T-cell (primary cell): Measurements from ENCODE around the gene ARHGAP5. TPM values are rescaled to one million over a fixed set of nuclear protein-coding genes. Genes with fewer than 3 reads are reported as not detected.

ENCODE experiments used
- ATAC-seq, 4 experiments: fragments of 200-7000 bp in 3 of 4; fragments of 150-1000 bp in 1 of 4; cut with Tn5 transposase; replicated peaks in 1 of 4; 1 replicate in 3 of 4; 2 replicates in 1 of 4; pipeline ENCODE4 v1.10.0; 2021; ENCODE audit warnings: moderate library complexity in 3 of 4, mild to moderate bottlenecking in 2 of 4, moderate number of reproducible peaks in 1 of 4
- CTCF ChIA-PET, 2 donors: fragments of 300-600 bp; sonication (Branson Sonifier 250); formaldehyde crosslinking; loops; one replicate each; lab custom pipeline; 2022; ENCODE audit warnings: antibody characterized with exemption in 2 of 2; lab: Charles Lee
- POLR2A ChIA-PET, 2 donors: fragments of 300-600 bp; sonication (Branson Sonifier 250); formaldehyde crosslinking; loops; one replicate each; lab custom pipeline; 2022; ENCODE audit warnings: antibody characterized with exemption in 2 of 2; lab: Charles Lee
- DNase-seq, 35 experiments: peaks; one replicate each; pipeline versions ENCODE4 v3.0.0 to v3.0.0-alpha.2; 2013 to 2023
- H3K27ac ChIP-seq: one replicate; pipeline ENCODE4 v1.5.1; 2013; ENCODE audit warnings: low read length
- H3K27me3 ChIP-seq, 2 experiments: replicated peaks in 1 of 2; 1 replicate in 1 of 2; 2 replicates in 1 of 2; pipeline versions ENCODE4 v1.6.1 to v1.7.0; 2013; ENCODE audit warnings: low read length in 1 of 2, mixed read lengths in 1 of 2; ENCODE audit not compliant: control insufficient read depth in 2 of 2, insufficient read depth in 2 of 2; ENCODE audit errors: extremely low read depth in 1 of 2
- H3K36me3 ChIP-seq, 2 donors: 1 replicate in 1 of 2; 2 replicates in 1 of 2; pipeline versions ENCODE4 v1.6.1 to v1.7.0; 2013; ENCODE audit warnings: low read length in 1 of 2; ENCODE audit not compliant: control insufficient read depth in 2 of 2, insufficient read depth in 1 of 2; ENCODE audit errors: extremely low read depth in 1 of 2
- H3K4me1 ChIP-seq, 2 experiments: 1 replicate in 1 of 2; 2 replicates in 1 of 2; pipeline versions ENCODE4 v1.6.1 to v1.7.0; 2013; ENCODE audit warnings: low read length in 2 of 2, mixed read lengths in 1 of 2; ENCODE audit not compliant: insufficient read depth in 2 of 2, control insufficient read depth in 1 of 2; ENCODE audit errors: extremely low read depth in 1 of 2
- H3K4me3 ChIP-seq, 2 donors: 1 replicate in 1 of 2; 2 replicates in 1 of 2; pipeline versions ENCODE4 v1.5.1 to v1.7.0; 2013; ENCODE audit warnings: mild to moderate bottlenecking in 2 of 2, low read length in 1 of 2, moderate library complexity in 1 of 2; ENCODE audit not compliant: control insufficient read depth in 1 of 2; ENCODE audit errors: extremely low read depth in 1 of 2
- H3K9me3 ChIP-seq: 2 replicates; pipeline ENCODE4 v1.7.0; 2013
- H3K27ac Mint-ChIP-seq, 2 donors: one replicate each; pipeline ENCODE4 v1.8.0; 2020 to 2021; ENCODE audit warnings: mild to moderate bottlenecking in 2 of 2, mixed read lengths in 2 of 2
- H3K27me3 Mint-ChIP-seq, 2 donors: one replicate each; pipeline ENCODE4 v1.8.0; 2021 to 2022; ENCODE audit warnings: mixed read lengths in 2 of 2
- H3K36me3 Mint-ChIP-seq: one replicate; pipeline ENCODE4 v1.8.0; 2021; ENCODE audit warnings: mixed read lengths
- H3K4me1 Mint-ChIP-seq, 3 donors: one replicate each; pipeline ENCODE4 v1.8.0; 2020 to 2022; ENCODE audit warnings: mixed read lengths in 3 of 3, mild to moderate bottlenecking in 1 of 3
- H3K4me3 Mint-ChIP-seq, 3 donors: one replicate each; pipeline ENCODE4 v1.8.0; 2020 to 2022; ENCODE audit warnings: mild to moderate bottlenecking in 3 of 3, mixed read lengths in 3 of 3, moderate library complexity in 3 of 3
- H3K9me3 Mint-ChIP-seq, 3 donors: one replicate each; pipeline ENCODE4 v1.8.0; 2020 to 2022; ENCODE audit warnings: mixed read lengths in 3 of 3
- WGBS: methylation state at CpG from one replicate; pipeline ENCODE4 v1.1.5; 2013; ENCODE audit warnings: missing lambda C conversion rate; ENCODE audit not compliant: insufficient coverage; 5-methylcytosine and 5-hydroxymethylcytosine counted together
- total RNA-seq, 35 experiments: library from RNA in 6 of 35; stranded (reverse) in 6 of 35; fragments of 120-200 nt in 1 of 35; gene quantifications; one replicate each; pipeline versions ENCODE4 v1.2.1 to v1.2.4 and lab custom pipeline; 2013 to 2026

Gene ARHGAP5
- total RNA-seq, 5 donors from 2014 or later (not counting 1 experiment from before 2014, with no cell fraction given), result 43.1 to 69.3 (median 60.9) TPM

- Mint-ChIP-seq H3K4me3 (no peak overlapping the region), H3K4me1 (peaks cover 48 to 57% (median 51%) of the 10 kb centered on the region in 3 donors), H3K27ac (no peak overlapping the region), H3K36me3 (peaks cover 5% of the 10 kb centered on the region), H3K27me3 (no peaks in the 10 kb centered on the region), H3K9me3 (no peaks in the 10 kb centered on the region)
- no peaks in the 10 kb centered on the region for H3K4me1 ChIP-seq
- WGBS, result 100% methylated on average over 1 of the region's 3 CpGs
- no peak overlapping the region for H3K4me3 ChIP-seq
- DNase-seq (no peak), ATAC-seq (no peak)
- ChIA-PET CTCF (interaction anchor here (0.6 to 1.3 kb wide), 3 partner anchors 24 to 168 kb away, joined by 3 to 4 read pairs (median 3); no protein-coding TSS in a partner anchor), POLR2A (no interaction called here)
- no peaks in the 10 kb centered on the region for H3K27me3 ChIP-seq
- H3K36me3 ChIP-seq, result no peaks in the 10 kb centered on the region
- no peak overlapping the region for H3K27ac ChIP-seq
- H3K9me3 ChIP-seq, result no peaks in the 10 kb centered on the region
Measured at GRCh38 chr14:32085182-32085844, 8.2 kb downstream of the ARHGAP5 start.

GRCh38 chr14:32085845-32086383 lies 8.8 kb downstream of the ARHGAP5 start:
- Histone ChIP-seq H3K4me3 (no peak overlapping the region), H3K27me3 (no peaks in the 10 kb centered on the region), H3K27ac (no peak overlapping the region), H3K4me1 (no peaks in the 10 kb centered on the region), H3K9me3 (no peaks in the 10 kb centered on the region), H3K36me3 (peaks cover 0 to 3% of the 10 kb centered on the region in 2 donors)
- no peaks in the 10 kb centered on the region for H3K27me3 Mint-ChIP-seq
- DNase-seq (no peak), ATAC-seq (no peak)
- no peak overlapping the region for H3K27ac Mint-ChIP-seq
- H3K4me3 Mint-ChIP-seq, result no peak overlapping the region
- ChIA-PET POLR2A (no interaction called here), CTCF (interaction anchor here (0.6 to 1.5 kb wide), 4 partner anchors 12 to 169 kb away, joined by 3 to 4 read pairs (median 3); no protein-coding TSS in a partner anchor)
- H3K4me1 Mint-ChIP-seq, result peaks cover 45 to 51% (median 45%) of the 10 kb centered on the region in 3 donors
- H3K36me3 Mint-ChIP-seq, result peaks cover 11% of the 10 kb centered on the region
- no peaks in the 10 kb centered on the region for H3K9me3 Mint-ChIP-seq
- WGBS, result 96% methylated on average over 2 of the region's 2 CpGs

GRCh38 chr14:32087173-32087861 lies 10.2 kb downstream of the ARHGAP5 start:
- Histone ChIP-seq H3K4me1 (no peaks in the 10 kb centered on the region), H3K36me3 (peaks cover 0 to 12% of the 10 kb centered on the region in 2 donors), H3K27ac (no peak overlapping the region), H3K9me3 (no peaks in the 10 kb centered on the region), H3K27me3 (no peaks in the 10 kb centered on the region), H3K4me3 (no peak overlapping the region)
- H3K27ac Mint-ChIP-seq, result no peak overlapping the region
- H3K9me3 Mint-ChIP-seq, result no peaks in the 10 kb centered on the region
- no CpG with 5 or more reads among the region's 3 CpGs for WGBS
- no peak for ATAC-seq
- H3K36me3 Mint-ChIP-seq, result peaks cover 25% of the 10 kb centered on the region
- no peak for DNase-seq
- peaks cover 39 to 45% (median 42%) of the 10 kb centered on the region in 3 donors for H3K4me1 Mint-ChIP-seq
- no peak overlapping the region for H3K4me3 Mint-ChIP-seq
- CTCF ChIA-PET, result interaction anchor here in 1 of 2 donors (0.8 to 1.5 kb wide), 2 partner anchors 14 to 525 kb away, joined by 3 read pairs; no protein-coding TSS in a partner anchor
- POLR2A ChIA-PET, result no interaction called here
- no peaks in the 10 kb centered on the region for H3K27me3 Mint-ChIP-seq

GRCh38 chr14:32087907-32088306 lies 10.8 kb downstream of the ARHGAP5 start:
- DNase-seq (no peak), ATAC-seq (no peak)
- ChIA-PET CTCF (interaction anchor here (0.6 to 0.8 kb wide), 2 partner anchors 132 to 526 kb away, joined by 3 to 4 read pairs; no protein-coding TSS in a partner anchor), POLR2A (no interaction called here)
- Mint-ChIP-seq H3K36me3 (peaks cover 27% of the 10 kb centered on the region), H3K4me3 (no peak overlapping the region), H3K9me3 (no peaks in the 10 kb centered on the region), H3K27ac (no peak overlapping the region), H3K27me3 (no peaks in the 10 kb centered on the region), H3K4me1 (peaks cover 34 to 42% (median 38%) of the 10 kb centered on the region in 3 donors)
- H3K36me3 ChIP-seq, result peaks cover 0 to 14% of the 10 kb centered on the region in 2 donors
- H3K27ac ChIP-seq, result no peak overlapping the region
- no peaks in the 10 kb centered on the region for H3K27me3 ChIP-seq
- no peaks in the 10 kb centered on the region for H3K4me1 ChIP-seq
- H3K9me3 ChIP-seq, result no peaks in the 10 kb centered on the region
- WGBS, result no CpG with 5 or more reads among the region's 2 CpGs
- no peak overlapping the region for H3K4me3 ChIP-seq

DNA sequence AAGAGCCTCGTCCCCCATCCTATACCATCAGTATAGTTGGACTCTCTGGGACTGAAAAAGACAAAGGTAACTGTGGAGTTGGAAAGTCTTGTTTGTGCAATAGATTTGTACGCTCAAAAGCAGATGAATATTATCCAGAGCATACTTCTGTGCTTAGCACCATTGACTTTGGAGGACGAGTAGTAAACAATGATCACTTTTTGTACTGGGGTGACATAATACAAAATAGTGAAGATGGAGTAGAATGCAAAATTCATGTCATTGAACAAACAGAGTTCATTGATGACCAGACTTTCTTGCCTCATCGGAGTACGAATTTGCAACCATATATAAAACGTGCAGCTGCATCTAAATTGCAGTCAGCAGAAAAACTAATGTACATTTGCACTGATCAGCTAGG lies 13.6 kb downstream of the ARHGAP5 start:
- no peak for DNase-seq
- H3K36me3 Mint-ChIP-seq, result peaks cover 41% of the 10 kb centered on the region
- no peaks in the 10 kb centered on the region for H3K4me1 ChIP-seq
- no peaks in the 10 kb centered on the region for H3K27me3 Mint-ChIP-seq
- no peak overlapping the region for H3K4me3 ChIP-seq
- no peak overlapping the region for H3K27ac Mint-ChIP-seq
- POLR2A ChIA-PET, result no interaction called here
- peaks cover 18 to 36% (median 26%) of the 10 kb centered on the region in 3 donors for H3K4me1 Mint-ChIP-seq
- peaks cover 0 to 15% of the 10 kb centered on the region in 2 donors for H3K36me3 ChIP-seq
- 100% methylated on average over 3 of the region's 6 CpGs for WGBS
- no peaks in the 10 kb centered on the region for H3K9me3 ChIP-seq
- H3K9me3 Mint-ChIP-seq, result no peaks in the 10 kb centered on the region
- CTCF ChIA-PET, result no interaction called here
- no peak for ATAC-seq
- H3K27me3 ChIP-seq, result no peaks in the 10 kb centered on the region
- no peak overlapping the region for H3K27ac ChIP-seq
- H3K4me3 Mint-ChIP-seq, result no peak overlapping the region

DNA sequence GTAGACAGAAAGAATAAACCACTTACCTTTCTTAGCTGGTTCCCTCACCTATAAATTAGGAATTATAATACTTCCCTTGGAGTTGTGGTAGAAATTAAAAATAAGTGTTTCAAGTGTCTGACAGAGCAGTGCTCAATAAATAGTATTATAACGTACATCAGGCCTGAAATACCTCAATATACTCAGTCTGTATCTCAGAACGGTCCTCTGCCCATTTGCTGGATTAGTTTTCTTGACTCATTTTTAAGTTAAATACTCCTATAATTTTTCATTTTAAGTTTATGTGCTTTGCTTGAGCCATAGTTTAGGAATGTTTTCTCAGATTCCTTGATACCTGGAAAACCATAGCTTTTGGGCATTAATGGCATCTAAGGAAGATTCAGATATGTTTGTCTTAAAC lies 22.4 kb downstream of the ARHGAP5 start:
- Mint-ChIP-seq H3K4me3 (no peak overlapping the region), H3K9me3 (no peaks in the 10 kb centered on the region), H3K4me1 (peaks cover 41 to 58% (median 52%) of the 10 kb centered on the region in 3 donors), H3K27me3 (no peaks in the 10 kb centered on the region), H3K27ac (no peak overlapping the region), H3K36me3 (peaks cover 8% of the 10 kb centered on the region)
- Histone ChIP-seq H3K4me1 (peaks cover 3 to 10% of the 10 kb centered on the region in 2 experiments), H3K4me3 (no peak overlapping the region), H3K27me3 (no peaks in the 10 kb centered on the region), H3K27ac (no peak overlapping the region), H3K9me3 (no peaks in the 10 kb centered on the region), H3K36me3 (no peaks in the 10 kb centered on the region)
- no peak for ATAC-seq
- ChIA-PET CTCF (no interaction called here), POLR2A (no interaction called here)
- no CpG with 5 or more reads among the region's 2 CpGs for WGBS
- DNase-seq, result no peak
